D721Med (cell line): ENCODE data around the gene LRRTM2.

ENCODE experiments used
- DNase-seq: peaks from one replicate; pipeline ENCODE4 v3.0.0; 2011; ENCODE audit warnings: low spot score; ENCODE audit not compliant: insufficient read length
- FAIRE-seq: peaks from 2 replicates; lab custom pipeline; 2011; peaks lifted over from hg19 to GRCh38; lab: Jason Lieb, UNC
- CTCF ChIP-seq: IDR thresholded peaks from 2 replicates; pipeline ENCODE4 v1.5.1; 2012; ENCODE audit warnings: mild to moderate bottlenecking, control low read depth; ENCODE audit not compliant: insufficient read depth; ENCODE audit errors: missing control alignments

Gene LRRTM2

GRCh38 chr5:138884094-138884493 is 9.0 kb upstream of the LRRTM2 start:
- no peak for TF ChIP-seq CTCF
- DNase-seq (no peak), FAIRE-seq (no peak)

- no peak for TF ChIP-seq CTCF
- DNase-seq, result no peak
- no peak for FAIRE-seq
These were observed 8.1 kb upstream of the LRRTM2 start for GRCh38 chr5:138883211-138883610.

- no peak for FAIRE-seq
- no peak for TF ChIP-seq CTCF
- DNase-seq, result no peak
These were observed 3.5 kb upstream of the LRRTM2 start for GRCh38 chr5:138878437-138879235.

GRCh38 chr5:138876811-138877210 is 1.7 kb upstream of the LRRTM2 start:
- no peak for FAIRE-seq
- no peak for DNase-seq
- no peak for TF ChIP-seq CTCF

- DNase-seq (no peak), FAIRE-seq (no peak)
- no peak for TF ChIP-seq CTCF
These were observed 811 bp upstream of the LRRTM2 start for GRCh38 chr5:138875946-138876345.

GRCh38 chr5:138875552-138875875 is 379 bp upstream of the LRRTM2 start:
- FAIRE-seq, result no peak
- no peak for DNase-seq

More at GRCh38 chr5:138875552-138875875, 379 bp upstream of the LRRTM2 start:
- TF ChIP-seq CTCF, result no peak
